HepG2 (cell line): ENCODE data around the gene ADAM22. TPM values are rescaled to one million over a fixed set of nuclear protein-coding genes. Genes with fewer than 3 reads are reported as not detected.

Experiments
- ATAC-seq: fragments of 200-7000 bp; cut with Tn5 transposase; 3 replicates; pipeline ENCODE4 v1.9.1; 2020; ENCODE audit warnings: mild to moderate bottlenecking, moderate library complexity
- BruUV-seq: library from RNA; stranded (reverse); fragments of 400-500 nt; replicated peaks from 2 replicates; lab custom pipeline; 2021; lab: Mats Ljungman, UMichigan
- CTCF ChIA-PET: fragments of 300-600 bp; formaldehyde crosslinking; extraction: SDS; loops from one replicate; lab custom pipeline; 2021; ENCODE audit warnings: low total read pairs, inconsistent platforms, low intra/inter-chr PET ratio; lab: Yijun Ruan, JAX
- POLR2A ChIA-PET: fragments of 350-600 bp; sonication (Branson Sonifier 250); formaldehyde crosslinking; loops from one replicate; lab custom pipeline; 2020; ENCODE audit warnings: antibody characterized with exemption, inconsistent platforms; lab: Yijun Ruan, JAX
- DNase-seq: peaks from one replicate; pipeline ENCODE4 v3.0.0-alpha.2; 2015; ENCODE audit warnings: low spot score
- FAIRE-seq: peaks from 3 replicates; lab custom pipeline; 2011; peaks lifted over from hg19 to GRCh38; lab: Jason Lieb, UNC
- H2AFZ ChIP-seq: one replicate; pipeline ENCODE4 v1.6.1; 2011; ENCODE audit warnings: low read length, inconsistent platforms
- H3K27ac ChIP-seq: fragments of 300-600 bp; 3 replicates; pipeline ENCODE4 v1.8.0; 2011; ENCODE audit warnings: mixed run types, mild to moderate bottlenecking, mixed read lengths, low read length, inconsistent platforms; ENCODE audit not compliant: insufficient read depth; ENCODE audit errors: extremely low read length
- H3K27me3 ChIP-seq, 2 experiments: fragments of 200-600 bp in 1 of 2; 2 replicates in 1 of 2; 3 replicates in 1 of 2; pipeline versions ENCODE4 v1.6.0 to v1.8.0; 2011; ENCODE audit warnings: low read length in 2 of 2, mild to moderate bottlenecking in 2 of 2, moderate library complexity in 2 of 2, inconsistent platforms in 1 of 2; ENCODE audit not compliant: insufficient read depth in 2 of 2, control insufficient read depth in 1 of 2
- H3K36me3 ChIP-seq, 2 experiments: fragments of 200-600 bp in 1 of 2; replicated peaks in 1 of 2; 2 replicates in 1 of 2; 3 replicates in 1 of 2; pipeline versions ENCODE4 v1.5.1 to v1.8.0; 2011; ENCODE audit warnings: low read length in 2 of 2, inconsistent platforms in 1 of 2; ENCODE audit not compliant: insufficient read depth in 2 of 2, control insufficient read depth in 1 of 2
- H3K4me1 ChIP-seq: 2 replicates; pipeline ENCODE4 v1.5.1; 2012; ENCODE audit warnings: low read length, inconsistent platforms; ENCODE audit not compliant: insufficient read depth
- H3K4me2 ChIP-seq: 2 replicates; pipeline ENCODE4 v1.6.0; 2011; ENCODE audit warnings: low read depth, low read length, inconsistent platforms
- H3K4me3 ChIP-seq, 3 experiments: fragments of 200-600 bp in 1 of 3; sonication (generic), shearing (Covaris generic) in 1 of 3; replicated peaks in 1 of 3; 2 replicates each; pipeline ENCODE4 v1.5.1; 2011 to 2016; ENCODE audit warnings: low read length in 3 of 3, inconsistent platforms in 2 of 3, low read depth in 2 of 3, mild to moderate bottlenecking in 2 of 3, control low read depth in 1 of 3, mixed read lengths in 1 of 3; ENCODE audit not compliant: insufficient read depth in 1 of 3
- H3K79me2 ChIP-seq: one replicate; pipeline ENCODE4 v1.6.1; 2011; ENCODE audit warnings: low read length, inconsistent platforms; ENCODE audit not compliant: insufficient read depth
- H3K9ac ChIP-seq: 2 replicates; pipeline ENCODE4 v1.6.0; 2011; ENCODE audit warnings: mild to moderate bottlenecking, low read depth, low read length, inconsistent platforms; ENCODE audit not compliant: insufficient read depth
- H3K9me3 ChIP-seq: 2 replicates; pipeline ENCODE4 v1.5.1; 2012; ENCODE audit warnings: mild to moderate bottlenecking, low read length
- H4K20me1 ChIP-seq: 2 replicates; pipeline ENCODE4 v1.6.0; 2011; ENCODE audit warnings: inconsistent platforms, mild to moderate bottlenecking, low read length, moderate library complexity; ENCODE audit not compliant: insufficient read depth
- ARID2 ChIP-seq: sonication (generic); formaldehyde crosslinking; IDR thresholded peaks from 2 replicates; pipeline ENCODE4 v1.8.1; 2022; ENCODE audit warnings: mild to moderate bottlenecking, missing genetic modification reagents, borderline replicate concordance
- CENPT ChIP-seq: sonication (generic); formaldehyde crosslinking; IDR thresholded peaks from 2 replicates; pipeline ENCODE4 v1.8.0; 2022; ENCODE audit warnings: low read depth, mild to moderate bottlenecking, moderate library complexity, missing genetic modification reagents
- EEA1 ChIP-seq: sonication (generic); formaldehyde crosslinking; IDR thresholded peaks from 2 replicates; pipeline ENCODE4 v1.5.1; 2020; ENCODE audit warnings: mild to moderate bottlenecking, missing genetic modification reagents, borderline replicate concordance
- EED ChIP-seq: sonication (generic); formaldehyde crosslinking; IDR thresholded peaks from 2 replicates; pipeline ENCODE4 v1.5.0; 2020; ENCODE audit warnings: mild to moderate bottlenecking, missing genetic modification reagents
- FIP1L1 ChIP-seq: fragments of 200-400 bp; formaldehyde crosslinking; IDR thresholded peaks from 2 replicates; pipeline ENCODE4 v1.6.1; 2018; ENCODE audit warnings: low read depth, mild to moderate bottlenecking, low read length, moderate library complexity, borderline replicate concordance; ENCODE audit not compliant: insufficient read depth
- GTF3A ChIP-seq: sonication (generic); formaldehyde crosslinking; conservative IDR thresholded peaks from 2 replicates; pipeline ENCODE4 v1.4.0; 2020; ENCODE audit warnings: mild to moderate bottlenecking, missing genetic modification reagents
- HNRNPUL1 ChIP-seq: fragments of 200-400 bp; formaldehyde crosslinking; IDR thresholded peaks from 2 replicates; pipeline ENCODE4 v1.6.1; 2017; ENCODE audit warnings: low read depth, mild to moderate bottlenecking, low read length, moderate library complexity
- JUN ChIP-seq: sonication (generic); formaldehyde crosslinking; IDR thresholded peaks from 2 replicates; pipeline ENCODE4 v1.4.0; 2020; ENCODE audit warnings: mild to moderate bottlenecking, missing genetic modification reagents
- KDM4B ChIP-seq: sonication (generic); formaldehyde crosslinking; IDR thresholded peaks from 2 replicates; pipeline ENCODE4 v1.4.0; 2020; ENCODE audit warnings: missing genetic modification reagents
- MXI1 ChIP-seq: IDR thresholded peaks from 3 replicates; pipeline ENCODE4 v1.6.1; 2012; ENCODE audit warnings: low read depth, low read length, inconsistent platforms, borderline replicate concordance
- RBFOX2 ChIP-seq: fragments of 200-400 bp; formaldehyde crosslinking; IDR thresholded peaks from 2 replicates; pipeline ENCODE4 v1.6.1; 2017; ENCODE audit warnings: low read depth, mild to moderate bottlenecking, low read length
- SMYD3 ChIP-seq: sonication (generic); formaldehyde crosslinking; IDR thresholded peaks from 2 replicates; pipeline ENCODE4 v1.8.1; 2023; ENCODE audit warnings: mild to moderate bottlenecking, missing genetic modification reagents
- ZNF142 ChIP-seq: sonication (generic); formaldehyde crosslinking; IDR thresholded peaks from 2 replicates; pipeline ENCODE4 v1.4.0; 2020; ENCODE audit warnings: missing genetic modification reagents
- ZNF546 ChIP-seq: sonication (generic); formaldehyde crosslinking; conservative IDR thresholded peaks from 2 replicates; pipeline ENCODE4 v1.8.1; 2023; ENCODE audit warnings: mild to moderate bottlenecking, missing genetic modification reagents
- ZNF598 ChIP-seq: sonication (generic); formaldehyde crosslinking; IDR thresholded peaks from 2 replicates; pipeline ENCODE4 v1.5.1; 2020; ENCODE audit warnings: mild to moderate bottlenecking, missing genetic modification reagents, borderline replicate concordance
- WGBS: methylation state at CpG from one replicate; pipeline ENCODE4 v1.1.6; 2017; ENCODE audit warnings: low lambda C conversion rate; 5-methylcytosine and 5-hydroxymethylcytosine counted together
- in situ Hi-C: cut with HindIII; loops from 2 replicates; pipeline ENCODE4 v1.10.0; 2017; ENCODE audit warnings: low pct_unique_long_range_greater_than_20kb; ENCODE audit not compliant: extremely low pct_ligation_motif_present
- intact Hi-C: fragments of 100-400 bp; cut with micrococcal nuclease; formaldehyde crosslinking; loops from one replicate; pipeline ENCODE4 v1.10.0; 2022; ENCODE audit not compliant: unreplicated experiment
- polyA plus RNA-seq, 8 experiments: library from polyadenylated mRNA; depleted of rRNA in 3 of 8; stranded (reverse) in 7 of 8; unstranded in 1 of 8; fragments of >200 nt; fragmentation: Illumina TruSeq in 4 of 8; extraction: Trizol in 4 of 8; gene quantifications; 2 replicates each; pipeline versions ENCODE4 v1.2.1 to v1.2.3, GENCODE V29; 2011 to 2016; ENCODE audit warnings: low read depth in 4 of 8, missing spikeins in 1 of 8, mixed read lengths in 1 of 8; ENCODE audit not compliant: insufficient read depth in 1 of 8
- total RNA-seq, 5 experiments: library from RNA; depleted of rRNA; stranded (reverse); fragments of >200 nt; fragmentation: Illumina TruSeq; extraction: Trizol; gene quantifications; 2 replicates each; pipeline ENCODE4 v1.2.3, GENCODE V29; 2016; ENCODE audit warnings: low read depth in 1 of 5
- TF ChIP-seq, protein P1 (sequence below): sonication (generic); formaldehyde crosslinking; IDR thresholded peaks from 2 replicates; pipeline ENCODE4 v1.8.0; 2023; ENCODE audit warnings: mild to moderate bottlenecking, missing genetic modification reagents
- TF ChIP-seq, protein P2 (sequence below): sonication (generic); IDR thresholded peaks from 2 replicates; pipeline ENCODE4 v1.6.1; 2016; ENCODE audit warnings: low read depth, borderline replicate concordance

Gene ADAM22
- total and polyA plus RNA-seq, 2 of the 13 experiments (the other 11 are each of a cell fraction or from before 2014, with no cell fraction given) = 1.9 to 6.7 TPM

DNA sequence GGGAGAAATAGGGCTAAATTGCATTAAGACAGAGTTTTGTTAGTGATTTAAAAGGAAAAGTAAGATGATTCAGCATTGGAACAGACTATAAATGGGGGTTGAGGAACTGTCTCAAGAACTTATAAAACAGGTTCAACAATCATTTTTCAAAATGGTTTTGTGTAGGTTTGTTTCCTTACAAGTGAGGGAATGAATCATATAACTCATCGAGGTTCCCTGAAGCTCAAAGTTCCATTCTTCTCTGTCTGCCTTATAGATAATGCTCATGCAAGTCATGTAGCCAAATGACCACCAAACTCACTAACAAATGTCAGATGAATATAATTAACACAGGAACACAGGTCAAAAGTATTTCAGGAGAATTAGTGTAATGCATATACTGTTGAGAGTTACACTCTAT is 27.7 kb downstream of the ADAM22 start:
- ATAC-seq (no peak), DNase-seq (no peak), FAIRE-seq (no peak)
- no peaks in the 10 kb centered on the region for H3K4me1 ChIP-seq
- H3K4me3 ChIP-seq = no peak overlapping the region
- CTCF ChIA-PET = no interaction called here
- H3K27ac ChIP-seq = no peak overlapping the region
- intact Hi-C loops (no loop called here), in situ Hi-C loops (no loop called here)
- TF ChIP-seq GTF3A (CRISPR knock-in tag) = no peak
- no peak for TF ChIP-seq SMYD3
- TF ChIP-seq, protein P1, sequence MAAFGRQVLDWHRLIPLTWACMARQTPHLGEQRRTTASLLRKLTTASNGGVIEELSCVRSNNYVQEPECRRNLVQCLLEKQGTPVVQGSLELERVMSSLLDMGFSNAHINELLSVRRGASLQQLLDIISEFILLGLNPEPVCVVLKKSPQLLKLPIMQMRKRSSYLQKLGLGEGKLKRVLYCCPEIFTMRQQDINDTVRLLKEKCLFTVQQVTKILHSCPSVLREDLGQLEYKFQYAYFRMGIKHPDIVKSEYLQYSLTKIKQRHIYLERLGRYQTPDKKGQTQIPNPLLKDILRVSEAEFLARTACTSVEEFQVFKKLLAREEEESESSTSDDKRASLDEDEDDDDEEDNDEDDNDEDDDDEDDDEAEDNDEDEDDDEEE (CRISPR knock-in tag) = no peak
- no peak for TF ChIP-seq HNRNPUL1
- no peak for TF ChIP-seq FIP1L1
- TF ChIP-seq ARID2 (CRISPR knock-in tag) = no peak
- no peak for TF ChIP-seq EEA1 (CRISPR knock-in tag)
- TF ChIP-seq EED (CRISPR knock-in tag) = no peak
- TF ChIP-seq, protein P2, sequence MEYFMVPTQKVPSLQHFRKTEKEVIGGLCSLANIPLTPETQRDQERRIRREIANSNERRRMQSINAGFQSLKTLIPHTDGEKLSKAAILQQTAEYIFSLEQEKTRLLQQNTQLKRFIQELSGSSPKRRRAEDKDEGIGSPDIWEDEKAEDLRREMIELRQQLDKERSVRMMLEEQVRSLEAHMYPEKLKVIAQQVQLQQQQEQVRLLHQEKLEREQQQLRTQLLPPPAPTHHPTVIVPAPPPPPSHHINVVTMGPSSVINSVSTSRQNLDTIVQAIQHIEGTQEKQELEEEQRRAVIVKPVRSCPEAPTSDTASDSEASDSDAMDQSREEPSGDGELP = no peak
- no peak for TF ChIP-seq RBFOX2
- TF ChIP-seq ZNF142 (CRISPR knock-in tag) = no peak
- TF ChIP-seq ZNF546 (CRISPR knock-in tag) = no peak
- TF ChIP-seq MXI1 = no peak
- no peak for TF ChIP-seq CENPT (CRISPR knock-in tag)
- TF ChIP-seq ZNF598 (CRISPR knock-in tag) = no peak
- no peak for TF ChIP-seq JUN (CRISPR knock-in tag)
- no peak for TF ChIP-seq KDM4B (CRISPR knock-in tag)
- POLR2A ChIA-PET = no interaction called here
- no peaks in the 10 kb centered on the region for H3K27me3 ChIP-seq
- no peaks in the 10 kb centered on the region for H3K79me2 ChIP-seq
- H3K9ac ChIP-seq = no peak overlapping the region
- H3K36me3 ChIP-seq = no peaks in the 10 kb centered on the region
- WGBS = 0% methylated on average over 1 of the region's 1 CpG
- no TSS peak for BruUV-seq
- no peaks in the 10 kb centered on the region for H4K20me1 ChIP-seq
- H3K9me3 ChIP-seq = no peaks in the 10 kb centered on the region
- no peak overlapping the region for H3K4me2 ChIP-seq
- H2AFZ ChIP-seq = no peak overlapping the region
